ENCODE data around the gene PTPRR.

- TF ChIP-seq CTCF (IDR thresholded peaks at IDR 0.05) (no peak), POLR2AphosphoS5 (IDR thresholded peaks at IDR 0.05) (no peak), POLR2A (IDR thresholded peaks at IDR 0.05) (no peak)
Observed at GRCh38 chr12:70925539-70925938, 5.0 kb upstream of the PTPRR start.

Data from breast epithelium (tissue), 3 donors.